Skeletal muscle satellite cell (primary cell): ENCODE measurements around the gene EHMT2.

ENCODE experiments used
- H3K27me3 ChIP-seq: 2 replicates; pipeline ENCODE4 v1.7.0; 2013; ENCODE audit warnings: low read length; ENCODE audit not compliant: control insufficient read depth, insufficient read depth
- H3K36me3 ChIP-seq: 2 replicates; pipeline ENCODE4 v1.7.0; 2013; ENCODE audit warnings: mild to moderate bottlenecking, control low read depth, low read length; ENCODE audit not compliant: insufficient read depth
- H3K4me1 ChIP-seq: 2 replicates; pipeline ENCODE4 v1.7.0; 2013; ENCODE audit warnings: low read length; ENCODE audit not compliant: control insufficient read depth, insufficient read depth
- H3K4me2 ChIP-seq: 2 replicates; pipeline ENCODE4 v1.7.0; 2013; ENCODE audit warnings: mild to moderate bottlenecking, low read length
- H3K4me3 ChIP-seq: 2 replicates; pipeline ENCODE4 v1.7.0; 2013; ENCODE audit warnings: low read length
- H3K9ac ChIP-seq: 2 replicates; pipeline ENCODE4 v1.7.0; 2013; ENCODE audit warnings: mild to moderate bottlenecking, low read depth, low read length, moderate library complexity
- H3K9me3 ChIP-seq: replicated peaks from 2 replicates; pipeline ENCODE4 v1.7.0; 2013; ENCODE audit warnings: mild to moderate bottlenecking, control low read depth, low read length

The EHMT2 gene

GRCh38 chr6:31899882-31900722 lies 2.6 kb upstream of the EHMT2 start:
- H3K27me3 ChIP-seq, result no peaks in the 10 kb centered on the region
- no peak overlapping the region for H3K9ac ChIP-seq
- H3K36me3 ChIP-seq, result peaks cover 2% of the 10 kb centered on the region
- H3K4me1 ChIP-seq, result peaks cover 28% of the 10 kb centered on the region
- H3K9me3 ChIP-seq, result no peaks in the 10 kb centered on the region
- no peak overlapping the region for H3K4me3 ChIP-seq
- H3K4me2 ChIP-seq, result no peak overlapping the region

- peaks cover 28% of the 10 kb centered on the region for H3K4me1 ChIP-seq
- no peaks in the 10 kb centered on the region for H3K9me3 ChIP-seq
- H3K4me3 ChIP-seq, result no peak overlapping the region
- no peaks in the 10 kb centered on the region for H3K27me3 ChIP-seq
- peaks cover 5% of the 10 kb centered on the region for H3K36me3 ChIP-seq
- no peak overlapping the region for H3K9ac ChIP-seq
- no peak overlapping the region for H3K4me2 ChIP-seq
Observed at GRCh38 chr6:31899215-31899614, 1.7 kb upstream of the EHMT2 start.

DNA sequence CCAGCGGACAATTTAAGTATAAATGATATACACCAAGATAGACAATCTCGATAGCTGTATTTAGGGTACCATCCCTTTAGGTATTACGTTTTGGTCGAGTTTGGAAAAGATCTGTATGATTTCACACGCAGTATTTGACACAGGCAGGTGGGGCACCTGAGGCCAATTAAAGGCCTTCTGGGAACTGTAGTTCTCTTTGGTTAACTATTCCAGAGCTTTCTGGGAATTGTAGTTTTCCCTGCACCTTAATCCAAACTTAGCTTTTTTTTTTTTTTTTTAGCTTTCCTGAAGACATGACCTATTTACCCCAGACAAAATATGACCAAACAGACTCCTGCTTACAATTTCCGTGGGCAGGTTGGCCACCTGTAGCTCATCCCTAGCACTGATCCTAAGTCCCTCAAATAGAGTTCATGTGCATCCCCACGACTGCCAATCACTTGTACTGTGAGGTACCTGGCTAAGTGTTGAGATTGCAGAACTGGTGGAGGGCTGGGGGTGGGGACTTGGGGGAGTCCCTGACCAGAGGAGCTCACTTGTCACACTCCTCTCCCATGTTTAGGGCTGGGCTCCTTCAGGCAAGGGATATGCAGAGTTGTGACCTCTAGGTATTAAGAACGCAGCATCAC lies 999 bp upstream of the EHMT2 start:
- no peaks in the 10 kb centered on the region for H3K9me3 ChIP-seq
- peaks cover 29% of the 10 kb centered on the region for H3K4me1 ChIP-seq
- H3K4me2 ChIP-seq, result peak overlapping the region; percentile 94
- no peaks in the 10 kb centered on the region for H3K27me3 ChIP-seq
- peak overlapping the region; percentile 85 for H3K9ac ChIP-seq
- H3K4me3 ChIP-seq, result peak overlapping the region; percentile 96
- peaks cover 6% of the 10 kb centered on the region for H3K36me3 ChIP-seq

DNA sequence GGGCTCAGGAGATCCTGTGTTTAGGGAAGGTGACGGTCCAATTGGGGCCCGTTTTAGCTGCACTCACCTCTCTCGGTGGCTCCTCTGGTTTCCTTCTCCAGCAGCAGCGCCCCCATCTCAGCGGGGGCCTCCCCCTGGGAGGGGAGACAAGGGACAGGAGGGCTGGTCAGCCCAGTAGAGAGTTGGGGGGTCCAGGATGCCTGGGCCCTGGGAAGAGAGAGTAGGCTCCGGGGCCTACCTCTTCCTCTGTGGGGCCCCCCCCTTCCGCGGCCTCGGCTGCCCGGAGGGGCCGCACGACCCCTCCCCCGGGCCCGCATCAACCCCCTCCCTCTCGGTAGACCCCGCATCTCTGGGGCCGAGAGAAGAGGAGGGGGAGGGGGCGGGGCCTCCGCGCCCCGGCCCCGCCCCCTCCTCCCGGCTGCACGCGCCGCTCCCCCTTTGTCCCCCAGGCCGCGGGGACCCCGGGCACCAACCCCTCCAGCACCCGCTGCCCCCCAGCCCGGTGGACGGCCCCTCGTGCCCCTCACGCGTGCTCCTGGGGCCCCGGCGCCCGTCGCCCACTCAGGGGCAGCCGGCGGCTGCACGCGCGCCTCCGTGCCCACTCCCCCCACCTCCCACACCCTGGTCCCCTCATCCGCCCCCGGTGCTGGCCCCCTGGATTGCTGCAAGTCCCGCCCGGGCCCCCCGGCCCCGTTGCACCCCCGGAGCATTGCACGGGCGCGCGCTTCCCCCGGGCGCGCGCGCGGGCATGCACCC lies 464 bp downstream of the EHMT2 start:
- no peaks in the 10 kb centered on the region for H3K27me3 ChIP-seq
- H3K4me1 ChIP-seq, result peaks cover 32% of the 10 kb centered on the region
- no peaks in the 10 kb centered on the region for H3K9me3 ChIP-seq
- peaks cover 21% of the 10 kb centered on the region for H3K36me3 ChIP-seq
- H3K4me2 ChIP-seq, result peak overlapping the region; percentile 94
- peak overlapping the region; percentile 85 for H3K9ac ChIP-seq
- peak overlapping the region; percentile 96 for H3K4me3 ChIP-seq

DNA sequence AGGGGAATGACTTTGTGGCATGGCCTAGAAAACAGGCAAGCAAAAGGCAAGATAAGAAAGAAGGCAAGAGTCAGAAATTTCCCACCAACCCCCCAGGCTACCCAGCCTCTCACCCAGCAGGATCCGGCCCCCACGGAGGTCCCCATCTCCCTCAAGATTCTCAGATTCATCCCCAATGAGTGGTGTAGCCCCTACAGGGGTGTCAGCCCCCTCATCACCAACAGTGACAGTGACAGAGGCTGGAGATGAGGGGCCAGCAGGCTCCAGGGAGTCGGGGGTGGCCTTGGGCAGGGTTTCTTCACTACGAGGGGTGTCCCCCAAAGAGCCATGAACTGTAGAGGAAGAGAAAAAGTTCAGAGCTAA lies 1.0 kb downstream of the EHMT2 start:
- Histone ChIP-seq H3K9ac (peak overlapping the region; percentile 85), H3K4me2 (peak overlapping the region; percentile 94), H3K27me3 (no peaks in the 10 kb centered on the region), H3K4me3 (peak overlapping the region; percentile 96), H3K36me3 (peaks cover 27% of the 10 kb centered on the region), H3K4me1 (peaks cover 32% of the 10 kb centered on the region), H3K9me3 (no peaks in the 10 kb centered on the region)

DNA sequence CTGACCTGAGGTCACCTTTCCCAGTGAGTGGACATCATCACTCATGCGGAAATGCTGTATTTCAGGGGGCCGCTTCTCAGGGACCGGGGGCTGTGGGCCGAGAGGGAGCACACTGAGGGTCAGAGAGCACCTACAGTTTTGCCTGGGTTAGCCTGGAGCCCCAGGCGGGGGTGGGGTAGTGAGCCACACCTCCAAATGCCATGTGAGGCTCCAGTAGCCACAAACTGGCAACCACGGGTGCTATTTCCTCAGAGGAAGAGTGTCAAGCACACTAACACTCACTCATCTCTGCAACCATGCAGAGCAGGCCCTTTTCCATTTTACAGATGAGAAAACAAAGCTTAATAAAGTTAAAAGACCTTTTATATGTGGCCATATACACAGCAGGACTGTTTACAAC lies 4.7 kb downstream of the EHMT2 start:
- Histone ChIP-seq H3K4me2 (no peak overlapping the region), H3K9ac (no peak overlapping the region), H3K9me3 (no peaks in the 10 kb centered on the region), H3K27me3 (no peaks in the 10 kb centered on the region), H3K36me3 (peaks cover 53% of the 10 kb centered on the region), H3K4me3 (no peak overlapping the region), H3K4me1 (peaks cover 21% of the 10 kb centered on the region)

- H3K9ac ChIP-seq, result no peak overlapping the region
- H3K27me3 ChIP-seq, result no peaks in the 10 kb centered on the region
- H3K36me3 ChIP-seq, result peaks cover 62% of the 10 kb centered on the region
- H3K4me2 ChIP-seq, result no peak overlapping the region
- no peak overlapping the region for H3K4me3 ChIP-seq
- peaks cover 11% of the 10 kb centered on the region for H3K4me1 ChIP-seq
- no peaks in the 10 kb centered on the region for H3K9me3 ChIP-seq
Observed at GRCh38 chr6:31889331-31889972, 8.0 kb downstream of the EHMT2 start.

DNA sequence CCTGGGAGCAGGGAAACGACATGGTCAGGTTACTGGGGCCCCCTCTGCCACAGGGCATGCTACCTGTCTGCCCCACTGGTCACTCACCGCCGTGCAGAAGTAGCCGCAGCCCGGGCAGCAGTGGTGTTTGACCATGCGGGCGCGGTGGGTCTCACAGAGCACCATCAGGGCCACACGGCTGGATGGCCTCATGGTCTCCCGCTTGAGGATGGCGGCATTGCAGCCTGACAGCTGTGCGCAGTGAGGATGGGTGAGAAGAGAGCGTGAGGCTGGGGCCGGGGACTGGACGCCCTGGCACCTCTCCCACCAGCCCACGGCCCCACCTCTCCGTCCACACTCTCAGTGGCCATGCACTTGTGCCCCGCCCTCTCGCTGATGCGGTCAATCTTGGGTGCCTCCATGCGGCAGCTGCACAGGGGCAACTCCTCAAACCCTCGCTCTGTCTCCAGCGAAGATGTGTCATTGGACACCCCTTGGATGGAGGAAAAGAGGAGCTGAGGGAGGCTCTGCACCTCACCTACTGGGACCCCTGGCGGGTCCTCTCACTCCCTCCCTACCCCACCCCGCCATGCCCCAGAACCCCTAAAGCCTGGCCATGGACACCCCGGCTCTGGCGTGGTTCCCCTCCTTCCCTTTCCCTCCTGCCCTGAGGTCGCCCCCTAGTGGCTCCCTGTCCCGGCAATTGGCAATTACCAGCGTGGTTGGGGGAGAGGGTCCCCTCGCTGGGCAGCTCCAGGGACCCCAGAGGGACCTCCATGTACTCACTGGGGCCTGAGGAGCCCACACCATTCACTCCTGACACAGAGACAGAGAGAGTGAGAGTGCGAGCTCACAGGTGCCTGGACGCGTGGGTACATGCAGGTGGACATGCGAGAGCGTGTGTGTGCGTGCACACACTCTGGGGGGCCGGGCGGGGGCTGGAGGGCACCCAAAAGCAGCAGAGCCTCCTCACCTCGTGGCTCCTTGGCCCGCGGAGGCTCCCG lies 8.9 kb downstream of the EHMT2 start:
- Histone ChIP-seq H3K9ac (no peak overlapping the region), H3K36me3 (peaks cover 63% of the 10 kb centered on the region)

GRCh38 chr6:31887173-31888007 lies 10.1 kb downstream of the EHMT2 start:
- Histone ChIP-seq H3K36me3 (peaks cover 62% of the 10 kb centered on the region), H3K4me2 (no peak overlapping the region), H3K9ac (no peak overlapping the region), H3K27me3 (no peaks in the 10 kb centered on the region), H3K4me1 (no peaks in the 10 kb centered on the region), H3K4me3 (no peak overlapping the region), H3K9me3 (no peaks in the 10 kb centered on the region)

More for the DNA sequence above, 8.9 kb downstream of the EHMT2 start:
- H3K4me2 ChIP-seq, result no peak overlapping the region
- no peaks in the 10 kb centered on the region for H3K27me3 ChIP-seq
- no peak overlapping the region for H3K4me3 ChIP-seq
- no peaks in the 10 kb centered on the region for H3K9me3 ChIP-seq
- H3K4me1 ChIP-seq, result peaks cover 11% of the 10 kb centered on the region

GRCh38 chr6:31886541-31886991 lies 10.9 kb downstream of the EHMT2 start:
- Histone ChIP-seq H3K9me3 (no peaks in the 10 kb centered on the region), H3K27me3 (no peaks in the 10 kb centered on the region), H3K9ac (no peak overlapping the region), H3K4me2 (no peak overlapping the region), H3K36me3 (peaks cover 58% of the 10 kb centered on the region), H3K4me3 (no peak overlapping the region), H3K4me1 (no peaks in the 10 kb centered on the region)
